Glutamatergic neuron (in vitro differentiated cells): ENCODE measurements around the gene SNN. TPM values are rescaled to one million over a fixed set of nuclear protein-coding genes. Genes with fewer than 3 reads are reported as not detected.
A peak's percentile ranks its signal among the peaks of the same experiment; 100 is the strongest.

Experiments used
- DNase-seq: peaks from one replicate; pipeline ENCODE4 v3.0.0; 2022
- H3K27ac Mint-ChIP-seq: one replicate; pipeline ENCODE4 v1.8.0; 2020; ENCODE audit warnings: mild to moderate bottlenecking, mixed read lengths, inconsistent platforms; ENCODE audit not compliant: unreplicated experiment
- H3K27me3 Mint-ChIP-seq: one replicate; pipeline ENCODE4 v1.8.0; 2020; ENCODE audit warnings: mild to moderate bottlenecking, moderate library complexity, mixed read lengths, inconsistent platforms; ENCODE audit not compliant: unreplicated experiment
- H3K36me3 Mint-ChIP-seq: one replicate; pipeline ENCODE4 v1.8.0; 2020; ENCODE audit warnings: mild to moderate bottlenecking, mixed read lengths, inconsistent platforms; ENCODE audit not compliant: unreplicated experiment
- H3K4me1 Mint-ChIP-seq: one replicate; pipeline ENCODE4 v1.8.0; 2020; ENCODE audit warnings: mild to moderate bottlenecking, low read depth, mixed read lengths, inconsistent platforms; ENCODE audit not compliant: unreplicated experiment
- H3K4me3 Mint-ChIP-seq: one replicate; pipeline ENCODE4 v1.8.0; 2020; ENCODE audit warnings: mild to moderate bottlenecking, mixed read lengths, inconsistent platforms; ENCODE audit not compliant: unreplicated experiment
- H3K9me3 Mint-ChIP-seq: one replicate; pipeline ENCODE4 v1.8.0; 2020; ENCODE audit warnings: mild to moderate bottlenecking, moderate library complexity, mixed read lengths, inconsistent platforms; ENCODE audit not compliant: unreplicated experiment
- total RNA-seq: library from RNA; stranded (reverse); fragmentation: NEBNext Ultra II Directional; extraction: Animal tissue kit (Norgen Biotek cat#: 25700); gene quantifications from one replicate; pipeline ENCODE4 v1.2.1, GENCODE V29; 2021; ENCODE audit not compliant: unreplicated experiment
- TF ChIP-seq, protein P1 (sequence below): fragments of 200-600 bp; sonication (generic); IDR thresholded peaks from one replicate; pipeline ENCODE4 v1.5.0; 2021; ENCODE audit not compliant: partially characterized antibody, unreplicated experiment

The SNN gene
- total RNA-seq, 1 donor from 2014 or later: 491 TPM

DNA sequence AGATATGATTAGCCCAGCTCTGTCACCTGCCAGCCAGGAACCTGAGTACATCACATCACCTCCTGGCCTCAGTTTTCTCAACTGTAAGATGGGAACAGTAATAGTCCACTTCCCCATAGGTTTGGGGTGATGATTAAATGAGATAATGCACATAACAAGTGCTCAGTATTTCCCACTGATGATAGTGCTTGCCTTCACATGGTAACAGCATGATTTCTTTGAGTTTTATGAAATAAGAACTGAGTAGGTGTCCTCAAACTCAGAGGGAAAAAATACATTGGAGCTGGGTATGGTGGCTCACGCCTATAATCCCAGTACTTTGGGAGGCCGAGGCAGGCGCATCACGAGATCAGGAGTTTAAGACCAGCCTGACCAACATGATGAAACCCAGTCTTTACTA, 30.1 kb upstream of the SNN start:
- Mint-ChIP-seq H3K27me3 (peaks cover 9% of the 10 kb centered on the region), H3K27ac (no peak overlapping the region), H3K36me3 (no peaks in the 10 kb centered on the region), H3K4me1 (peaks cover 16% of the 10 kb centered on the region), H3K4me3 (no peak overlapping the region), H3K9me3 (no peaks in the 10 kb centered on the region)
- TF ChIP-seq, protein P1, sequence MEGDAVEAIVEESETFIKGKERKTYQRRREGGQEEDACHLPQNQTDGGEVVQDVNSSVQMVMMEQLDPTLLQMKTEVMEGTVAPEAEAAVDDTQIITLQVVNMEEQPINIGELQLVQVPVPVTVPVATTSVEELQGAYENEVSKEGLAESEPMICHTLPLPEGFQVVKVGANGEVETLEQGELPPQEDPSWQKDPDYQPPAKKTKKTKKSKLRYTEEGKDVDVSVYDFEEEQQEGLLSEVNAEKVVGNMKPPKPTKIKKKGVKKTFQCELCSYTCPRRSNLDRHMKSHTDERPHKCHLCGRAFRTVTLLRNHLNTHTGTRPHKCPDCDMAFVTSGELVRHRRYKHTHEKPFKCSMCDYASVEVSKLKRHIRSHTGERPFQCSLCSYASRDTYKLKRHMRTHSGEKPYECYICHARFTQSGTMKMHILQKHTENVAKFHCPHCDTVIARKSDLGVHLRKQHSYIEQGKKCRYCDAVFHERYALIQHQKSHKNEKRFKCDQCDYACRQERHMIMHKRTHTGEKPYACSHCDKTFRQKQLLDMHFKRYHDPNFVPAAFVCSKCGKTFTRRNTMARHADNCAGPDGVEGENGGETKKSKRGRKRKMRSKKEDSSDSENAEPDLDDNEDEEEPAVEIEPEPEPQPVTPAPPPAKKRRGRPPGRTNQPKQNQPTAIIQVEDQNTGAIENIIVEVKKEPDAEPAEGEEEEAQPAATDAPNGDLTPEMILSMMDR: no peak
- DNase-seq: no peak

DNA sequence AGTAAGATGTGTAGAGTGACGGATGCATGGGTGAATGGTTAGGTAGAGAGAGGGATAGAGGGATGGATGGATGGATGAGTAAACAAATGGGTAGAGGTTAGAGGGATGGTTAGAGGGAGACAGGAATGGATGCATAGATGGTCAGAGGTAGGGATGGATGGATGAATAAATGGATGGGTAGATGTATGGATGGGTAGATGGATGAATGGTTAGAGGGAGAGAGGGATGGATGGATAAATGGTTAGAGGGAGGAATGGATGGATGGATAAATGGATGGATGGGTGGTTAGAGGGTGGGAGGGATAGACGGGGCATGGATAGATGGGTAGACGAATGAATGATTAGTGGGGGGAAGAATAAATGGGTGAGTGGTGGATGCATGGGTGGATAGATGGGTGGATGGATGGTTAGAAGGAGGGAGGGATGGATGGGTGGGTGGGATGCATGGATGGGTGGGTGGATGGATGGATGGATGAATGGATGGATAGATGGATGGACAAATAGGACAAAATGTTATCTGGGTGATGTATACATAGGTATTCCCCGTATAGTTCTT, 29.2 kb upstream of the SNN start:
- Mint-ChIP-seq H3K9me3 (no peaks in the 10 kb centered on the region), H3K27ac (no peak overlapping the region), H3K4me1 (peaks cover 20% of the 10 kb centered on the region), H3K27me3 (peaks cover 12% of the 10 kb centered on the region), H3K36me3 (no peaks in the 10 kb centered on the region), H3K4me3 (no peak overlapping the region)
- TF ChIP-seq, protein P1: no peak
- DNase-seq: no peak

DNA sequence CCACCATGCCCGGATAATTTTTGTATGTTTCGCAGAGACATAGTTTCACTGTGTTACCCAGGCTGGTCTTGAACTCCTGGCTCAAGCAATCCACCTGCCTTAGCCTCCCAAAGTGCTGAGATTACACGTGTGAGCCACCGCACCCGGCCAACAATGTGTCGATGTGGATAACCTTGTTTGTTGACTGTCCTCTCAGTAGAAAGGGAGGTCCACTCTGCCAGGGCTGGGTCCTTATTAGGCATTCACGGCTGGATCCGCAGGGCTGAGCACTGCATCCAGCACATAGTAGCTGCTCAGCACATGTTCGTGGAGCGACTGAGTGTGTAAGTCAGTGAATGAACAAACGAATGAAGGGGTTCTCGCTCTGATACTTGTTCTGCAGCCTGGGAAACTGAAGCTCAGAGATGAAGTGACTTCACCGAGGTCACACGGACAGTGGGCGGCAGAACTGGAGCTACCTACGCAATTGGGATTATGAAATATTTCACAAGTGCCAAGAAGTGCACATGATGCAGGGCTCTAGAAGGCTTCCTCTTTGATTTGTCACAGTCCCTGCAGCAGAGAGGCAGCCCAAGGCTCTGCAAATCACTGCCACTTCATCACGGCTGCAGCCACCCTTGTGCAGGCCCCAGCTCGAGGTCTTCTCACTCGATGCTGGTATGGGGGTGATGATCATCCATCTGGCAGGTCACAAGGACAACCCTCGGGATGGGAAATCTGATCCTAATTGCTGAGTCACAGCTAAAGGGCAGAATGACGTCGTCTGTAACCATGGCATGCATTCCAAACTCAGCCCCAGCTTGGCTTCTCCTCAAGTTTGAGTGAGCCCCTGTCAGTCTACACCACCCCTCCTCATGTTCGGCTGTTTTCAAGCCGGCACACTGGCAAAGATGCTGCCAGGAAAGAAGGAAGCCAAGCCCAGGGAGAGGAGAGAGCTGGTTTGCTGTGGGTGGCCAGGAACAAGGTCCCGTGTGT, 28.0 kb upstream of the SNN start:
- TF ChIP-seq, protein P1: no peak
- peak overlapping the region; percentile 89 for H3K27ac Mint-ChIP-seq
- peak; percentile 47 for DNase-seq
- peaks cover 22% of the 10 kb centered on the region for H3K4me1 Mint-ChIP-seq
- no peaks in the 10 kb centered on the region for H3K9me3 Mint-ChIP-seq
- no peak overlapping the region for H3K4me3 Mint-ChIP-seq
- H3K27me3 Mint-ChIP-seq: peaks cover 10% of the 10 kb centered on the region
- H3K36me3 Mint-ChIP-seq: no peaks in the 10 kb centered on the region

DNA sequence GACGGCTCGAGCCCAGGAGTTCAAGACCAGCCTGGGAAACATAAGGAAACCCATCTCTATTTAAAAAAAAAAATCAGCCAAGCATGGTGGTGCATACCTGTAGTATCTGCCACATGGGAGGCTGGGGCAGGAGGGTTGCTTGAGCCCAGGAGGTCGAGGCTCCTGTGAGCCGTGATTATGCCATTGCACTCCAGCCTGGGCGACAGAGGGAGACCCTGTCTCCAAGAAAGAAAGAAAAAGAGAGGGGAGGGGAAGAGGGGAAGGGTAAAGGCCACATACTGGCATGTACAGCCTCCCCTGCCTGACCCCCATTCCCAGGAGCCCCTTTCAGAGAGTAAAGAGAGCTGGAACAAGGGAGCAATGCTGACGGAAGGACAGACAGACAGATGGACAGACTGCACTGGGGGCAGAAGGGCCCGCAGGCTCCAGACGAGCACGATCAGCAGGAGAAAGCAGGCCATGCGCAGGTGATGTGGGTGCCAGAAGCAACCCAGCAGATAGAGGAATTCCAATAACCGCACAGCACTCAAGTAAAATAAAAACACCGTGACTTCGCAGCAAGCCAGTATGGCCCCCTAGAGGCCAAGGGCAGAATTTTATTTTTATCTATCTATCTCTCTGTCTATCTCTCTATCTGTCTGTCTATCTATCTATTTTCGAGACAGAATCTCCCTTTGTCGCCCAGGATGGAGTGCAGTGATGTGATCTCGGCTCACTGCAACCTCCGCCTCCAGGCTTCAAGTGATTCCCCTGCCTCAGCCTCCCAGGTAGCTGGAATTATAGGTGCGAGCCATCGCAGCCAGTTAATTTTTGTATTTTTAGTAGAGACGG, 27.1 kb upstream of the SNN start:
- H3K27me3 Mint-ChIP-seq: peaks cover 10% of the 10 kb centered on the region
- DNase-seq: no peak
- no peaks in the 10 kb centered on the region for H3K9me3 Mint-ChIP-seq
- H3K4me3 Mint-ChIP-seq: no peak overlapping the region
- no peaks in the 10 kb centered on the region for H3K36me3 Mint-ChIP-seq
- TF ChIP-seq, protein P1: peak; percentile 94
- H3K27ac Mint-ChIP-seq: peak overlapping the region; percentile 89
- peaks cover 22% of the 10 kb centered on the region for H3K4me1 Mint-ChIP-seq
